ENCODE results near the gene GULP1.

DNA sequence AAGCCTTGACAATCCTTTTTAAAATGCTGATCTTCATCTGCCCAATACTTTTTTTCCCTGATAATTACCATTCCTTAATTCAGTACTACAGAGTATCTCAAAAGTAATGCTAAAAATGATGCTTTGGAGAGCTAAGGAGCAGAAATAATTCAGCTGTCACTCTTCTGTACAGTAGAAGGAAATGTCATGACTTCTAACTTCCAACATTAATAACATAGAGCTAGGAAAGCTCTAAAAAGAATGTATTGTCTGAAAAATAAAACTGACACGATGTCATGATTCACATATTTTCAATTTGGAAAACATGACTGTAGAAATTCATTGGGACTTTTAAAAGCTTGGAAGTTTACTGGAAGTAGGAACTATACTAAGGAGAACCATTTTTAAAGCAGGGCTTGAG, 212.3 kb downstream of the GULP1 start:
- TF ChIP-seq CTCF (IDR thresholded peaks at IDR 0.05): no peak
- TF ChIP-seq EP300 (IDR thresholded peaks at IDR 0.05; ENCODE audit: low read depth): no peak
